GM21529 (cell line): ENCODE data around the gene SRF.
A peak's percentile ranks its signal among the peaks of the same experiment; 100 is the strongest.
"Not testable (repeated sequence)": the region's sequence is repeated elsewhere in the genome, so short reads cannot be mapped to it uniquely, and the experiment has no call there.

ENCODE experiments used
- ATAC-seq: cut with Tn5 transposase; IDR thresholded peaks from one replicate; pipeline ENCODE4 v1.9.1; 2021; ENCODE audit not compliant: unreplicated experiment

The SRF gene

GRCh38 chr6:43170931-43171706 lies at the start of gene SRF:
Gene SRF, plus strand, starts transcription at chr6:43171269. Its CDS starts 388 bp downstream, at chr6:43171657.
- ATAC-seq: peak; percentile 59

GRCh38 chr6:43122146-43122545 lies 48.9 kb upstream of the SRF start:
- ATAC-seq: no peak

GRCh38 chr6:43123461-43124314 lies 47.4 kb upstream of the SRF start:
- ATAC-seq: no peak

GRCh38 chr6:43124481-43124880 lies 46.6 kb upstream of the SRF start:
- ATAC-seq: no peak

GRCh38 chr6:43125119-43125518 lies 46.0 kb upstream of the SRF start:
- no peak for ATAC-seq

GRCh38 chr6:43125555-43125954 lies 45.5 kb upstream of the SRF start:
- no peak for ATAC-seq

GRCh38 chr6:43127180-43127579 lies 43.9 kb upstream of the SRF start:
- no peak for ATAC-seq

GRCh38 chr6:43127877-43128276 lies 43.2 kb upstream of the SRF start:
- no peak for ATAC-seq

GRCh38 chr6:43128926-43129325 lies 42.1 kb upstream of the SRF start:
- ATAC-seq: no peak

- ATAC-seq: no peak
Measured at GRCh38 chr6:43129434-43130194, 41.5 kb upstream of the SRF start.

GRCh38 chr6:43130429-43130828 lies 40.6 kb upstream of the SRF start:
- ATAC-seq: no peak

- ATAC-seq: not testable (repeated sequence)
Measured at GRCh38 chr6:43131379-43131778, 39.7 kb upstream of the SRF start.

- no peak for ATAC-seq
Measured at GRCh38 chr6:43138267-43138666, 32.8 kb upstream of the SRF start.

GRCh38 chr6:43139973-43140372 lies 31.1 kb upstream of the SRF start:
- ATAC-seq: not testable (repeated sequence)

- ATAC-seq: no peak
Measured at GRCh38 chr6:43141644-43142043, 29.4 kb upstream of the SRF start.

GRCh38 chr6:43142101-43142500 lies 29.0 kb upstream of the SRF start:
- no peak for ATAC-seq

GRCh38 chr6:43143235-43144128 lies 27.6 kb upstream of the SRF start:
- ATAC-seq: no peak

GRCh38 chr6:43144879-43145278 lies 26.2 kb upstream of the SRF start:
- ATAC-seq: no peak

GRCh38 chr6:43146261-43146660 lies 24.8 kb upstream of the SRF start:
- ATAC-seq: no peak
